ENCODE results near the gene LTB4R2.

DNA sequence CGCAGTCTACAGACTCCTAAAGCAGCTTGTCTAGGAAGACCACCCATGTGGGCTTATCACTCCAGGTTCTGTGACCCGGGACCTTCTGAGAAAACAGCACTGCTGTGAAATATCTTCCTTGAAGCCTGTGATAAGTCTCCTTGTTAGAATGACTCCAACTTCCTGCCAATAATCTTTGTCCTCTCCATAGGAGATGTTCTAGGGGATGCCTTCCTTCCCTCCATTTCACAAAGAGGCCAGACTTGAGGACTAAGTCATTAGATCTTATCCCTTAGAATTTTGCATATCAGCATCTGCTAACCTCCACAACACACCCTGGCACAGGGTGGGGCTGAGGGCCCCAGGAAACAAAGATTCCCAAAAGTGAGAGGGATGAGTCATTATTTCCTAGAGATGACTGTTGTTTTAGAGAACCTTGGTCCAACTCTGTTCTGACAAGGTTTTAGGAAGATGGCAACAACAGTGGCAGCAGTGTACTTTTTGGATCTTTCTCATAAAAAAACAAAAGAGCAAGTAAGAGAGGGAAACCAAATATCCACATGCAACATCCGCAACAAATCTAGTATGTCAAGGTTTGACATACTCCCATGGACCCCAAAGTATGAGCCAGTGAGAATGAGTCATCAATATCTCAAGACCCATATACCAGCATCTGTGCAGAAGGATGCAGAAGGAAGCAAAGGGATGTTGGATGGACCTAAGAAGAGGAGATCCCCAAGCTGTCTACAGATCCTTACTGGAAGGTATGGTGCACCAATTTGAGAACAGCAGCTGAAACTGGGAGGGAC is 7.4 kb downstream of the LTB4R2 start:
- TF ChIP-seq POLR2AphosphoS5 (IDR thresholded peaks at IDR 0.05; ENCODE audit: insufficient read depth, low read depth, low read length), result no peak
- TF ChIP-seq, protein P1, sequence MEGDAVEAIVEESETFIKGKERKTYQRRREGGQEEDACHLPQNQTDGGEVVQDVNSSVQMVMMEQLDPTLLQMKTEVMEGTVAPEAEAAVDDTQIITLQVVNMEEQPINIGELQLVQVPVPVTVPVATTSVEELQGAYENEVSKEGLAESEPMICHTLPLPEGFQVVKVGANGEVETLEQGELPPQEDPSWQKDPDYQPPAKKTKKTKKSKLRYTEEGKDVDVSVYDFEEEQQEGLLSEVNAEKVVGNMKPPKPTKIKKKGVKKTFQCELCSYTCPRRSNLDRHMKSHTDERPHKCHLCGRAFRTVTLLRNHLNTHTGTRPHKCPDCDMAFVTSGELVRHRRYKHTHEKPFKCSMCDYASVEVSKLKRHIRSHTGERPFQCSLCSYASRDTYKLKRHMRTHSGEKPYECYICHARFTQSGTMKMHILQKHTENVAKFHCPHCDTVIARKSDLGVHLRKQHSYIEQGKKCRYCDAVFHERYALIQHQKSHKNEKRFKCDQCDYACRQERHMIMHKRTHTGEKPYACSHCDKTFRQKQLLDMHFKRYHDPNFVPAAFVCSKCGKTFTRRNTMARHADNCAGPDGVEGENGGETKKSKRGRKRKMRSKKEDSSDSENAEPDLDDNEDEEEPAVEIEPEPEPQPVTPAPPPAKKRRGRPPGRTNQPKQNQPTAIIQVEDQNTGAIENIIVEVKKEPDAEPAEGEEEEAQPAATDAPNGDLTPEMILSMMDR (IDR thresholded peaks at IDR 0.05; ENCODE audit: extremely low read depth in 1 of 2, insufficient read depth in 1 of 2, low read depth in 1 of 2, low read length in 2 of 2), result no peak
- no peak for TF ChIP-seq EZH2 (IDR thresholded peaks at IDR 0.05; ENCODE audit: borderline replicate concordance, low read depth, low read length, severe bottlenecking)
- peak; percentile 33 for TF ChIP-seq FOS (IDR thresholded peaks at IDR 0.05; ENCODE audit: borderline replicate concordance, insufficient read depth, low read length)
- no peak for TF ChIP-seq MYC (IDR thresholded peaks at IDR 0.05; ENCODE audit: low read depth, low read length)
- TF ChIP-seq POLR2A (IDR thresholded peaks at IDR 0.05; ENCODE audit: low read depth, low read length), result peak; percentile 6
- TF ChIP-seq, protein P2, sequence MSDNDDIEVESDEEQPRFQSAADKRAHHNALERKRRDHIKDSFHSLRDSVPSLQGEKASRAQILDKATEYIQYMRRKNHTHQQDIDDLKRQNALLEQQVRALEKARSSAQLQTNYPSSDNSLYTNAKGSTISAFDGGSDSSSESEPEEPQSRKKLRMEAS (IDR thresholded peaks at IDR 0.05; ENCODE audit: insufficient read depth, insufficient read length), result no peak
- TF ChIP-seq JUN (IDR thresholded peaks at IDR 0.05; ENCODE audit: borderline replicate concordance, insufficient read depth, insufficient read length, low read depth), result peak; percentile 50

Measured in endothelial cell of umbilical vein (primary cell).